Activated gamma-delta T cell (primary cell): ENCODE results near the gene GSTO1.
A peak's percentile ranks its signal among the peaks of the same experiment; 100 is the strongest.

Experiments used
- DNase-seq: peaks from one replicate; lab custom pipeline; 2025; lab: John Stamatoyannopoulos, UW

Gene GSTO1

GRCh38 chr10:104250371-104250770 is 4.3 kb upstream of the GSTO1 start:
- no peak for DNase-seq

- no peak for DNase-seq
Measured at GRCh38 chr10:104251443-104251842, 3.2 kb upstream of the GSTO1 start.

- DNase-seq = no peak
Measured at GRCh38 chr10:104252368-104252767, 2.3 kb upstream of the GSTO1 start.

GRCh38 chr10:104253106-104253505 is 1.6 kb upstream of the GSTO1 start:
- no peak for DNase-seq

GRCh38 chr10:104253606-104254410 is 884 bp upstream of the GSTO1 start:
- no peak for DNase-seq

- DNase-seq = no peak
Measured at GRCh38 chr10:104255311-104255981, 754 bp downstream of the GSTO1 start.

- DNase-seq = no peak
Measured at GRCh38 chr10:104256335-104256961, 1.8 kb downstream of the GSTO1 start.

GRCh38 chr10:104257235-104257634 is 2.5 kb downstream of the GSTO1 start:
- DNase-seq = no peak

GRCh38 chr10:104258209-104258608 is 3.5 kb downstream of the GSTO1 start:
- no peak for DNase-seq

- no peak for DNase-seq
Measured at GRCh38 chr10:104259456-104259855, 4.8 kb downstream of the GSTO1 start.

- DNase-seq = no peak
Measured at GRCh38 chr10:104259999-104260774, 5.5 kb downstream of the GSTO1 start.

GRCh38 chr10:104260775-104261115 is 6.1 kb downstream of the GSTO1 start:
- DNase-seq = no peak

- no peak for DNase-seq
Measured at GRCh38 chr10:104262055-104262454, 7.4 kb downstream of the GSTO1 start.

- DNase-seq = no peak
Measured at GRCh38 chr10:104264783-104265182, 10.1 kb downstream of the GSTO1 start.

GRCh38 chr10:104267721-104268404 is 13.2 kb downstream of the GSTO1 start:
- no peak for DNase-seq

GRCh38 chr10:104268405-104268712 is 13.7 kb downstream of the GSTO1 start:
- no peak for DNase-seq

GRCh38 chr10:104268713-104269645 is 14.3 kb downstream of the GSTO1 start, which contains the start of gene GSTO2:
Gene GSTO2 (plus strand): TSS chr10:104269184. CDS start chr10:104274916, 5,732 bp downstream.
- DNase-seq = peak; percentile 96

GRCh38 chr10:104273286-104273685 is 18.6 kb downstream of the GSTO1 start:
- DNase-seq = no peak

- no peak for DNase-seq
Measured at GRCh38 chr10:104273899-104274575, 19.3 kb downstream of the GSTO1 start.
